Thymus (tissue), 11 donors: ENCODE measurements around the gene THSD4. TPM values are rescaled to one million over a fixed set of nuclear protein-coding genes. Genes with fewer than 3 reads are reported as not detected.

Source experiments
- DNase-seq, 9 donors: peaks; one replicate each; pipeline ENCODE4 v3.0.0-alpha.2; 2013; ENCODE audit warnings: low spot score in 9 of 9, low read depth in 6 of 9, missing footprints in 1 of 9
- H3K27ac ChIP-seq, 2 donors: one replicate each; pipeline ENCODE4 v1.5.1; 2013; ENCODE audit warnings: control low read depth in 1 of 2, low read depth in 1 of 2, low read length in 1 of 2, mild to moderate bottlenecking in 1 of 2, moderate library complexity in 1 of 2
- H3K27me3 ChIP-seq, 2 donors: one replicate each; pipeline ENCODE4 v1.5.1; 2013; ENCODE audit warnings: low read length in 1 of 2; ENCODE audit not compliant: control insufficient read depth in 2 of 2, insufficient read depth in 1 of 2
- H3K36me3 ChIP-seq, 2 donors: one replicate each; pipeline ENCODE4 v1.5.1; 2013; ENCODE audit warnings: low read length in 1 of 2, mild to moderate bottlenecking in 1 of 2, moderate library complexity in 1 of 2; ENCODE audit not compliant: control insufficient read depth in 2 of 2, insufficient read depth in 2 of 2
- H3K4me1 ChIP-seq, 2 donors: one replicate each; pipeline ENCODE4 v1.5.1; 2013; ENCODE audit warnings: low read length in 2 of 2; ENCODE audit not compliant: control insufficient read depth in 2 of 2, insufficient read depth in 2 of 2
- H3K4me3 ChIP-seq, 2 donors: one replicate each; pipeline ENCODE4 v1.5.1; 2013; ENCODE audit warnings: low read length in 2 of 2, control low read depth in 1 of 2, mild to moderate bottlenecking in 1 of 2
- H3K9me3 ChIP-seq, 2 donors: one replicate each; pipeline ENCODE4 v1.5.1; 2013; ENCODE audit warnings: low read length in 1 of 2, mild to moderate bottlenecking in 1 of 2; ENCODE audit not compliant: control insufficient read depth in 2 of 2, insufficient read depth in 1 of 2
- WGBS: extraction: QIAGEN DNeasy Blood & Tissue Kit; methylation state at CpG from one replicate; pipeline ENCODE4 v1.1.7; 2013; 5-methylcytosine and 5-hydroxymethylcytosine counted together
- polyA plus RNA-seq: library from polyadenylated mRNA; stranded (reverse); fragments of 200-250 nt; gene quantifications from one replicate; pipeline ENCODE4 v1.2.3, GENCODE V29; 2013
- total RNA-seq: library from RNA; stranded (reverse); fragments of 120-200 nt; gene quantifications from one replicate; pipeline ENCODE4 v1.2.4, GENCODE V29; 2013
- donor health status: healthy.

Gene THSD4
- total and polyA plus RNA-seq, 2 donors, result 1.7 to 2.2 TPM

DNA sequence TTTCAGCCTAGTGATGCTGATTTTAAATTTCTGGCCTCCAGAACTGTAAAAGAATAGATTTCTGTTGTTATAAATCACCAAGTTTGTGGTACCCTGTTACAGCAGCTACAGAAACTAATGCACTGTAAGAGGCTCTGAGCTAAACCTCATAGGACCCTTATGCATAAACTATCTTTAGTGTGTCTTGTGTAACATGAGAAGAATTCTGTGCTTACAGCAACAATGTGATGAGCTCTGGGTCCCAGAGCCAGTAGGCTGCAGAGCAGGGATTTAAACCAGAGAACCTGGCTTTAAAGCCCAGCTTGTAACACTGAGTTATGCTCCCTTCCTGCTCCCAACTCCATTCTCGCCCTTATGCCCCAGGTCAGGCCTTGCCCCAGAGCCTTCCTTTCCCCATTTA lies 113.1 kb downstream of the THSD4 start:
- H3K27me3 ChIP-seq, result no peaks in the 10 kb centered on the region
- H3K36me3 ChIP-seq, result no peaks in the 10 kb centered on the region
- no peak for DNase-seq
- H3K27ac ChIP-seq, result no peak overlapping the region
- no peaks in the 10 kb centered on the region for H3K9me3 ChIP-seq
- WGBS, result 95% methylated on average over 1 of the region's 1 CpG
- peaks cover 0 to 2% of the 10 kb centered on the region in 2 donors for H3K4me1 ChIP-seq
- H3K4me3 ChIP-seq, result no peak overlapping the region

DNA sequence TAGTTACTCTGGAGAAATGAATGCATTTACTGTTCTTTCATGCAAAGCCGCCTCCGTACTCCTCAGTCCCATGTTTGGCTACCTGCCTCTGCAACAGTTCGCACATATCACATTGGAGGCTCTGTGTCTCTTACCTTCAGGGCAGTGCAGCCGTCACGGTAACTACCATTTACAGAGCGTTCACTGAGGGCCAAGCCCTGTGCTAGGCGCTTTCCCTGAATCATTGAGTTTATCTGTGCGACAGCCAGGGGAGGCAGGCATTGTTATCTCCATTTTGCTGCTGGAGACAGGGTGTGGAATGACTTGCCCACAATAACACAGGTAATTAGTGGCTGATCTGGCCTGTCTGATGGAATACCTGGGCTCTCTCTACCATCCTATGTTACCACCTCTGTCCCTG lies 115.0 kb downstream of the THSD4 start:
- Histone ChIP-seq H3K4me1 (peaks cover 0 to 2% of the 10 kb centered on the region in 2 donors), H3K9me3 (no peaks in the 10 kb centered on the region), H3K36me3 (no peaks in the 10 kb centered on the region), H3K4me3 (no peak overlapping the region), H3K27ac (no peak overlapping the region), H3K27me3 (no peaks in the 10 kb centered on the region)
- 95% methylated on average over 8 of the region's 8 CpGs for WGBS
- DNase-seq, result no peak

DNA sequence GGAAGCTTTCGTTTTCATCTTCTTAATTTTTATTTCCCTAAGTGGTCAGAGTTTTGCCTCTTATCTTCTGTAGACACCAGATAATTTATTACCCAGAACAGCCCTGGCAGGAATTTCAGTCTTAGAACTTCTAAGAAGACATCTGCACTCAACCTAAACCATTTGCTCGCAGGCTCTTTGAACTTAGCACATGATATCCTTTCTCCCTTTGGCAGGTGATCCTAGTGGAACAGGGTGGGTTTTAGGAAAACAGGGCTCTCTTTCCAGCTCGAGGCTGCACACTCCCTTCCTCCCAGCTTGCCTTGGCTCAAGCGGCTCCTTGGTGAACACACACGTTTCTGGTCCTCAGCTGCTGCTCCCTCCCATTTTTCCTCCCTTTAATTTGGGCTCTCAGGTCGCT lies 116.5 kb downstream of the THSD4 start:
- no peak overlapping the region for H3K4me3 ChIP-seq
- 60% methylated on average over 6 of the region's 6 CpGs for WGBS
- H3K9me3 ChIP-seq, result no peaks in the 10 kb centered on the region
- no peak overlapping the region for H3K27ac ChIP-seq
- H3K27me3 ChIP-seq, result no peaks in the 10 kb centered on the region
- peak in 1 of 9 donors; percentile 7 for DNase-seq
- peaks cover 0 to 2% of the 10 kb centered on the region in 2 donors for H3K4me1 ChIP-seq
- H3K36me3 ChIP-seq, result no peaks in the 10 kb centered on the region

DNA sequence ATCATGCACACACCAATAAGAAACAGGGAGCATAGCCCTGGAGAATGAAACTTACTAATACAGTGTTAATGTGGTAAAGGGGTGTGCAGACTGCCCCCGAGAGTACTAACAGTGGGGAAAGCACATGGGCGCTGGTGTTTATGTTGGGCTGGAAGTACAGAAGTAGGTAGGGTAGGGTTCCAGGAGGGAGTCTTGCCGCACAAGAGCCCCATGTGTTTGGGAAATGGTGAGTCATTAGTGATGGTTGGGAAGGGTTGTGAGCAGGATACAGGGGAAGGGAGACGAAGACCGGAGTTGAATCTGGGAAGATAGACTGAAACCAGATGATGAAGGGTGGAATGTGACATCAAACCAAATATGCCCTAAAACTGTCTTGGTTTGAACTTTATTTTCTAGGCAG lies 117.1 kb downstream of the THSD4 start:
- Histone ChIP-seq H3K4me1 (peaks cover 0 to 2% of the 10 kb centered on the region in 2 donors), H3K27me3 (no peaks in the 10 kb centered on the region), H3K27ac (no peak overlapping the region), H3K36me3 (no peaks in the 10 kb centered on the region), H3K9me3 (no peaks in the 10 kb centered on the region), H3K4me3 (no peak overlapping the region)
- WGBS, result 97% methylated on average over 5 of the region's 5 CpGs
- no peak for DNase-seq

DNA sequence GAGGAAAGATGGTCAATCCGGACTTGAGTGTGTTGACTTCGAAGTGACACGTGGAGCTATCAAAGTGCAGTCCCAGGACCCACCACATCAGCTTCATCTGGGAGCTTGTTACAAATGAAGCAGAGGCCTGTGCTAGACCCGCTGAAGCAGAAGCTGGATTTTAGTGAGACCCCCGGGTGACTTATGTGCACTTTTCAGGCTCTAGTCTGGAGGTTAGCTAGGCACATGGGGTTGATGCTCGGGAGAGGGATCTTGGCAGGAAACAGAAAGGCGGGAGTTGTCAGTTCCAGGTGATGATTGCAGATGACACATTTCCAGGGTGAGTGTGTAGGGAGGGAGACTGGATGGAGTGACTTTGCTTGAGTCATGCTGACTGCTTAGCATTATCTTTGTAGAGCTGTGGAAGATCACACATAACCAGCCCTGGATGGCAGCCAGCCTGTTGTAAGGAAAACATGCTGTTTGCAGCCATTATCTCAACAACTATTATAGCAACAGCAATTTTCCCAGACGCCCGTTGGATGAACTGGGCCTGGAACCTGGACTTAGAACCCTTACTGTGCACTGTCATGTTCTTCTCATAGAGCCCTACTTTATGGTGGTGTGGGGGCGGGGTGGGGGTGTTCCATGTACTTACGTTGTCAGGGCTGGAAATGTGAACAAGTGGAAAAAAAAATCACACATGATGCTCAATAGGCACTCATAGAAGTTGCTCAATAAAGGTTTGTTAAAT lies 122.4 kb downstream of the THSD4 start:
- Histone ChIP-seq H3K4me1 (no peaks in the 10 kb centered on the region), H3K36me3 (no peaks in the 10 kb centered on the region), H3K4me3 (no peak overlapping the region), H3K27ac (no peak overlapping the region), H3K9me3 (no peaks in the 10 kb centered on the region), H3K27me3 (no peaks in the 10 kb centered on the region)
- 89% methylated on average over 11 of the region's 11 CpGs for WGBS
- DNase-seq, result no peak

DNA sequence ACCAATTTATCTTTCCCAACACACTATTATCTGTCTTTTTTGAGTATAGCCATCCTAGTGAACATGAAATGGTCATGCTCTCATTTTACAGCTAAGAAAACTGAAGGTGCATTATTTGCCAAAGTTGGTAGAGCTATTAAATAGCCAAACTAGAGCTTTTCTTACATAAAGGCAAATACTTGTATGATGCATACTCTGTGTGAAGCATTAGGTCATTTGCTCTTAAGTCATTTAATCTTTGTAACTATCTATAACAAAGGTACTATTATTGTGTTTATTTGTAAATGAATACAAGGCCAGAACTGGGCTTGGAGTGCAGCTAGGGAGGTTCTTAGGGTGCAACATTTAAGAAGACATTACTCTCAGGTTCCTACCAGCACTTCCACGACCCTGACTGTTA lies 123.7 kb downstream of the THSD4 start:
- H3K4me1 ChIP-seq, result no peaks in the 10 kb centered on the region
- H3K36me3 ChIP-seq, result no peaks in the 10 kb centered on the region
- H3K27ac ChIP-seq, result no peak overlapping the region
- no peaks in the 10 kb centered on the region for H3K9me3 ChIP-seq
- H3K4me3 ChIP-seq, result no peak overlapping the region
- no peak for DNase-seq
- 58% methylated on average over 1 of the region's 1 CpG for WGBS
- H3K27me3 ChIP-seq, result no peaks in the 10 kb centered on the region

DNA sequence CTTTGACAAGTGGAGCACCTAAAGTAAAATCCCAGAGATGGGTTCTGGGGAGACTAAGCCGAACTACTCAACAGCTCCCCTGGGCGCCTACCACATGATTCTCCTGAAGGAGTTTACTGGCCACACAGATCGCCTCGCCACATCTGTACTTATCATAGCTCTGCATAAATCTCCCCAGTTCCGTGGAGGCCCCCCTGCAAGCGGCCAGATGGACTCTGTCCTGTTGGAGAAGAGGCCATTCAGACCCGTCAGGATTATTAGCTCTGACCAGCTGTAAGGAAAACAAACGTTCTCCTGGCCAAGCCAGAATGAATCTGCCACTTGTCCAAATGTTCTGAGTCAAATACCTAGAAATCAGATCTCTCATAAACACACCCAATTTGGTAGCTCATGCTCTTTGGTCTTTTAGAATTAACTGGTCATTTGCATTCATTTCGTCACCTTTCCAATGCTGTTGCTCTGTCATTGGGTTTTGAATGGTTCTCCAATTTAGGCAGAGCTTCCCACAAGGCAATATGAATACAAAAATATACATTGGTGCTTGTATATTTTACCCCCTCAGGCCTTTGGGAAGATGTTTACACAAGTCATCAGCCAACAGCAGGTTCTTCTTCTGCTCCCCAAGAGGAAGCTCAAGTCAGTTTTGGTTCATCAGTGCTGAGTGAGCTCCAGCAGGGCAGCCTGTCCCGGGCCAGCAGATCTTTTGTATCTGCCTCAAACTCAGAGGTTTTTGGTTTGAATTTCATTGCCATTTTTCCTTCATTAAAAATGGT lies 124.5 kb downstream of the THSD4 start:
- H3K27me3 ChIP-seq, result no peaks in the 10 kb centered on the region
- H3K4me3 ChIP-seq, result no peak overlapping the region
- H3K27ac ChIP-seq, result no peak overlapping the region
- H3K4me1 ChIP-seq, result no peaks in the 10 kb centered on the region
- 85% methylated on average over 10 of the region's 10 CpGs for WGBS
- DNase-seq, result no peak
- no peaks in the 10 kb centered on the region for H3K36me3 ChIP-seq
- H3K9me3 ChIP-seq, result no peaks in the 10 kb centered on the region

DNA sequence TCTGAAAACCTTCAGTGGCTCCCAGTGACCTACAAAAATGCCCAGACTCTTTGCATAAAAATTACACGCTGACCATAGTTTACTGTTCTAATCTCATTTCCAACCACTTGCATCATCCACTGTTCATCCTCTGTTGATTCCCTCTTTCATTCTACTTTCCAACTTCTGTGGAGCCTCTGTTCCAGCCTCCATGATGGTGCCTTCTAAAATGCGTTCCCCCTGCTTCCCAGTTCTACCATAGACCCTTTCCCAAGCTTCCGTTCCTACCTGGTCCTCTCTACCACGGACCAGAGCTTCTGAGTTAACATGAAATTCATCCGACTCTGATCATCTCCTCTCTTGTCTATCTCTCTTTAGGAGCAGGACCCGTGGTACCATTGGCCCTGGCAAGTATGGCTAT lies 127.0 kb downstream of the THSD4 start:
- no peak overlapping the region for H3K27ac ChIP-seq
- H3K4me3 ChIP-seq, result no peak overlapping the region
- 98% methylated on average over 6 of the region's 6 CpGs for WGBS
- H3K4me1 ChIP-seq, result no peaks in the 10 kb centered on the region
- no peaks in the 10 kb centered on the region for H3K27me3 ChIP-seq
- H3K9me3 ChIP-seq, result no peaks in the 10 kb centered on the region
- no peak for DNase-seq
- no peaks in the 10 kb centered on the region for H3K36me3 ChIP-seq

DNA sequence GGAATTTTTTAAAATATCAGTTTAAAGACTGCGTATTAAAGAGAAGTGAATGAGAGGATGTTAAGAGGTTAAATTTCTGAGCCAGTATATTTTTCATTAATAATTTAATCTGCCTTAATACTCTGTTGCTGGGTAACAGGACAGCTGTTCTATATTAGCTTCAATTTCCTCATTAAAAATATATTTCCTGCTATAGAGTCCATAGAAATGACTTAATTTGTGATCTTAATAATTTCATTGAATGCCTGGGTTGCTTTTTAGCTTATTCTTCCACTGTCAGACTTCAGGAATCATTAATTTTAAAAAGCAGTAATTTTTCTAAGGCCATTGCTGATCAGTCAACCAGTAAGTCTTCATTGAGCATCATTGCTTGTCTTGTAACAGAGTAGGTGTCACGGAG lies 129.0 kb downstream of the THSD4 start:
- Histone ChIP-seq H3K4me1 (no peaks in the 10 kb centered on the region), H3K27me3 (no peaks in the 10 kb centered on the region), H3K36me3 (no peaks in the 10 kb centered on the region), H3K9me3 (no peaks in the 10 kb centered on the region), H3K27ac (no peak overlapping the region), H3K4me3 (no peak overlapping the region)
- DNase-seq, result no peak
- 73% methylated on average over 2 of the region's 2 CpGs for WGBS
